GM12801 (cell line): ENCODE results near the gene SHROOM4.

ENCODE experiments used
- CTCF ChIP-seq: IDR thresholded peaks from one replicate; pipeline ENCODE4 v1.5.1; 2011; ENCODE audit warnings: control low read depth; ENCODE audit not compliant: insufficient read length; ENCODE audit errors: extremely low read depth

Gene SHROOM4

GRCh38 chrX:50780144-50780543 lies 33.9 kb downstream of the SHROOM4 start:
- no peak for TF ChIP-seq CTCF

GRCh38 chrX:50779694-50780093 lies 34.3 kb downstream of the SHROOM4 start:
- TF ChIP-seq CTCF, result no peak

GRCh38 chrX:50778272-50778671 lies 35.7 kb downstream of the SHROOM4 start:
- TF ChIP-seq CTCF, result no peak

GRCh38 chrX:50776248-50776647 lies 37.7 kb downstream of the SHROOM4 start:
- TF ChIP-seq CTCF, result no peak

GRCh38 chrX:50771382-50771781 lies 42.6 kb downstream of the SHROOM4 start:
- TF ChIP-seq CTCF, result no peak

GRCh38 chrX:50770702-50771101 lies 43.3 kb downstream of the SHROOM4 start:
- no peak for TF ChIP-seq CTCF

GRCh38 chrX:50769389-50770063 lies 44.5 kb downstream of the SHROOM4 start:
- TF ChIP-seq CTCF, result no peak

- TF ChIP-seq CTCF, result no peak
These were observed 45.2 kb downstream of the SHROOM4 start for GRCh38 chrX:50768801-50769200.
